Renal cortex interstitium (tissue), 11 donors: Measurements from ENCODE around the gene CFAP100. TPM values are rescaled to one million over a fixed set of nuclear protein-coding genes. Genes with fewer than 3 reads are reported as not detected.

Experiments used
- DNase-seq, 11 donors: peaks; one replicate each; pipeline ENCODE4 v3.0.0-alpha.2; 2013; ENCODE audit warnings: low read depth in 9 of 11, low spot score in 4 of 11; ENCODE audit errors: extremely low read depth in 1 of 11
- polyA plus RNA-seq, 3 donors: library from polyadenylated mRNA; unstranded; fragments of 120-200 nt; gene quantifications; one replicate each; pipeline ENCODE4 v1.2.1, GENCODE V29; 2013; ENCODE audit not compliant: insufficient read length in 3 of 3

Gene CFAP100
- polyA plus RNA-seq, 3 donors: 0.84 to 3.3 (median 1.1) TPM

- no peak for DNase-seq
These were observed 53.6 kb downstream of the CFAP100 start for GRCh38 chr3:126448136-126448892.

DNA sequence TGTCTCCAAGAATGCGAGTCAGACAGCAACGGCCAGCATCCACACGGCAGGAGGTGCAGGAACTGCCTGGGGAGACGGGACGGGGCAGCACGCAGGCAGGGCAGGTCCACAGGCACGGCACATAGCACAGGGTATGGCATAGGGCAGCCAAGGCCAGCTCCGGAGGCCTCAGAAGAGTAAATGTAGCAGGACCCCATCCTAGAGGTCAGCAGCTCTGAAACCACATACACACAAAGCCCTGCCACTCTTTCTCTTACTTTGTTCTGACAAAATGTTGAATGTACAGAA is 54.1 kb downstream of the CFAP100 start:
- no peak for DNase-seq

- DNase-seq: no peak
These were observed 54.9 kb downstream of the CFAP100 start for GRCh38 chr3:126449621-126450051.

DNA sequence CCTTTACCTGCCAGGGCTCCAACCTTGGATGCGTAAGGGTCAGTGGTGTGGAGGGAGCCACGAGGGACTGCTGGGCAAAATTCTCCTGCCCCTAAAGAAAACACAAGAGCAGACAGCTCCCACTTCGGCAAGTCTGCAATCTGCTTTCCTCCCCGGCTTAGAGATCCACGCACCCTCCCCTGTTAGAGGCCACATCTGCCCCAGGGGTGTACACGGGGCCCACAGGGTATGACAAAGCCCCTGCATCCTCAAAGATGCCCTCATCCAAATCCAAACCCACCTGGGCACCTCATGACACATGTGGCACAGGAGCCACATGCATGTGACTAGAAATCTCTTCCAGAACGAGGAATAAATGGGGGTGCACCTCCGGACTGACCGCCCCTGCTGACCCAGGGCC is 55.5 kb downstream of the CFAP100 start:
- DNase-seq: no peak

GRCh38 chr3:126450744-126451143 is 56.0 kb downstream of the CFAP100 start:
- DNase-seq: no peak

DNA sequence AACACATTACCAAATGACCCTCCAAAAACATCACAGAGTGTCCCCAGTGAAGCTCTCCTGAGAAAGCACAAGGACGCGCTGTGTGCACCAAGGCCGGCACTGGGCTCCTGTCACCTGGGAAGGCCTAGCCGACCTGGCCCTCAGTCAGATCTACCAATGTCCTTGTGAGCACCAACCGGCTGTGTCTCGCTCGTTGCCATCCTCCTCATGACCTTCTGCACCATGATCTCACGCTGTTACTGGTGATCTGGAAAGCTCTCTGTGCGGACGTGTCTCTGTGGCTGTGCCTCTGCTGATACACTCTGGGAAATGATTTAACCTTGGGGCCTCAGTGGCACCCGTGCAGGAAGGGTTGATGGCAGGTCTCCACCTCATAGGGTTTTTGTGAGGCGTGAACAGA is 56.8 kb downstream of the CFAP100 start:
- no peak for DNase-seq

DNA sequence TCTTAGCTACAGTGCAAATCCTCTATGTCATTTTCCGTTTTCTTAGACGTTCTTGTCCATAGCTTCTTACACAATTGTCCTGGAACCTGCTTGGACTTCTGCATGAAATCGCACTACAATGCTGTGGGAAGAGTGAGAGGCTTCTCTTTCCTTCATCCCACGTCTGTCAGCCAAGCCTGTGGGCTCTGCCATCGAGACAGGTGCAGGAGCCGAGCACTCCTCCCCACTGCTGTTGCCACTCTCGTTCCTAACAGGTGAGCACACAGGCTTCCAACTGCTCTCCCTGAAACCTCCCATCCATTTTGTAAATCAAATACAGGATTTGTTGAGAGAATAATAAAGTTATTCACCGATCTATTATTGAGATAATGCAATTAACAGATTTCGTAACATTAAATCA is 57.5 kb downstream of the CFAP100 start:
- DNase-seq: no peak

- DNase-seq: no peak
These were observed 59.3 kb downstream of the CFAP100 start for GRCh38 chr3:126454025-126454424.

GRCh38 chr3:126454437-126455198 is 59.9 kb downstream of the CFAP100 start:
- DNase-seq: no peak

DNA sequence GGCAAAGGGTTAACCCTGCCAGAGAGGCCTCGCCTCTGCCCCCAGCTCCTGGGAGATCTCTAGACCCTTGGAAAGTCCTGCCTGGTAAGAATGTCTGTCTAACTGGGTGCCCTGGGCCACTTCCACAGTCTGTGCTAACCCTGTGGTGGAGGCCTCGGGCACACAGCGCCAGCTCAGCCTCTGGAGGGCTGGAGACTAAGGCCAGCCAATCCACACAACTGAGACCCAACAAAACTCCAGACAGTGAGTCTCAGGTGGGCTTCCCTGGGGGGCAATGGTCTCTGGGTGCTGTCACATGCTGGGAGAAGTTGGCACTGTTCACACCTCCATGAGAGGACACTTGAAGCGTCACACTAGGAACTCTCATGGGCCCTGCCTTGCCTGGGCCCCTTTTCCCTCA is 61.5 kb downstream of the CFAP100 start:
- DNase-seq: no peak

DNA sequence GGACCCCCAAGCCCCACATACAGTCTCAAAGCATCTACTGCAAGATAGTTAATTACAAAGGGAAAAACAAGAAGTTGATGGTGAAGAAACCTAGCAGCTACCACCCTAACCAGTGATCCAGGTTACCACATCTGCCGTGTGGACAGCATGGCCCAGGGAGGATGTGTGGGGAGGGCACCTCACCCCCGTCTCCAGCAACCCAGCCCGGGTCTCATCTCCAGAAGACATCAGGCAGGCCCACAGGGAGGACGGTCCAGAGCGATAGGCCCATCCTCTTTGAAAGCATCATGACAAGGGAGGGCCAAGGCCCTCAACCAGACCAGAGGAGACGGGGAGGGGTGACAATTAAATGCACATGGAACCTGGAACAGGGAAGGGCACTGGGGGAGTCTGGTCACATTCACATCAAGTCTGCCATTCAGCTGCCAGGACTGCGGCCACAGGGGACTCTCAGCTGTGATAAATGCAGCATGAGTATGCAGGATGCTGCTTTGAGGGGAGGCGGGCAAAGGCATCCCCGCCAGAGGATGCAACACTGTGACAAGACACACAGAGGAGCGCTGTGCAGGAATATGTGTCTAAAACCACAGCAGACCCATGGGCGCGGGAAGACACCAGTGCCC is 62.2 kb downstream of the CFAP100 start:
- DNase-seq: no peak

DNA sequence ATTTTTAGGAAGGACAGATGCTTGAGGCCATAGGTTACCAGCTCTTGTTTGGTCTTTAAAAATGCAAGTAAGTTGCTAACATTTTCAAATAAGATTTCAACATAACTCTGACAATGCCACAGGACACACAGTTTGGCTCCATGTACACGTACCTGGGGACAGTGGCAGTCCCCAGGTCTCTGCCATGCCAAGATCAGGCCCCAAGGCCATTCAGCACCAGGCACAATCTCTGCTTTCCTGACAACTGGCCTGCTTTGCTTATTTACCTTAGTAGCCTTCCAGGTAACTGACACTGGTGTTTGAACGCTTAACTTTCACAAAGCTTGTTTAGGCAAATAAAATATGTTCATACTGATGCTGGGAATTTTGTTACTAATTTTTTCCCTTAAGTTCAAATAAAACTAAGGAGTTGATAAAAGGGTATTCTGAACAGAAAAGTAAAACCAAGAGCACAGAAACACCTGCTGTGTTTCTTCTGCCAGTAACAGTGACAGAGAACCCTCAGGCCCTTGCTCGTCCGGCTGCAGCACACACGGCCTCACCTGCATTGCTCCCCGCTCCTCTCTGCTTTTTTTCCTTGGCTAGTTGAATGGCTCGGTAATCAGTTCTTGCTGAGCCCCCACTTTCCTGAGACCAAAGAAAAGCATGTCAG is 64.5 kb downstream of the CFAP100 start:
- DNase-seq: no peak

DNA sequence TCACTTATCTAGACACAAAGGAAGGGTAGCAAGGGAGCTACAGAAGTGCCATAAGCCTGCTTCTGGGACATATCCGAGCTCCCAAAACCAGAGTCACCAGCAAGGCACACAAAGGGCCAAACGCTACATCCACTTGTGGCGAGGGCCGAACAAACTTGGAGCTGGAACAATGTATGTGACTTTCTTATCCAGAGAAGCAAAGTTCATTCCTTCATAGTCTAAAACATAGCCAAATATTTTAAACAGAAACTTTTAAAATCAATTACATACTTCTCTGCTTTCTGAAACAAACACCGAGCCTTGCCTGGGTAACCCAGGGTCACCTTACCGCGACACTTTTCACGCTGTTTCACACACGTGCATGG is 65.0 kb downstream of the CFAP100 start:
- DNase-seq: no peak

DNA sequence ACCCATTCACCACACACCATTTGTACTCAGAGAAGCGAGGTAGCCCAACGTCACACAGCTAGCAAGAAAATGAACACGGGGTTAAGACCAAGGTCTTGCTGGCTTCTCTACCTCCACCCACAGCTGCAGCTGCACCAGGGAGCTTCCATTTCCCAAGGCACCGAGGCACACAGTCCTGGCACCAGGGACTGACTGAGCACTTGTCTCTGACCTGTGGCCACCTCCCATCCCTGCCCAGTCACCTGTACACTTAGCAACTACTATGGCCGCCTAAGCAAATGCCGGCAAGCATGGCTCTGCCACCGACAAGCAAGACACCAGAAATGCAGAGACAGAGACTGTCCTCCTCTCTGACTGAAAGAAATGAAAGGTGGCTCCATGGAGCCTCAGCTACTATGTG is 65.7 kb downstream of the CFAP100 start:
- no peak for DNase-seq

DNA sequence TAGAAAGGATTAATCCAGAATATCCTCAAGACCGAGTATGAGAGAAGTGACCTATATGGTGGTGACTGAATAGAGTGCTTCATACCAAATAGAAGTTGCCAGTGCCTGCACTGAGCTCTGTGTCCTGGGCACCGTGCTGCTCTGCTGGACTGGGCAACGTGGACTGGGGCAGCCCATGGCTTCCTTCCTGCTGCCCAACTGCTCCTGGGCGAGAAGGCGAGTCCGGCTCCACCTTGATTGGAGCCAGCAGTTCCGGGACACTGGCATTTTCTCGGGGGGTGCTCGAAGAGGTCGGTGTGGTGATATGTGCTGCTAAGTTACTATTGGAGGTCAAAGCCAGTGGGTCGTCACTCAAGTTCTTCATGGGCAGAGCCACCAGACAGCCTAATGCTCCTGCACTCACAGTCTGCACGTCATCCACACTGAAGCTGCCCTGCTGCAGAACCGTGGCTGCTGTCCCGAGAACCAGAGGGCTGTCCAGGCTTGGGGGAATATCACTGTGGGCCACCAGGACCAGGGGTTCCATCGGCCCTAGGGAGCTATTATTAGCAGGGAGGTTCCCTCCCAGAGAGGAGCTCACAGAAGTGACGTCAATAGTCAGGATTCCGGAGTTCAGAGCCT is 66.9 kb downstream of the CFAP100 start:
- DNase-seq: no peak

DNA sequence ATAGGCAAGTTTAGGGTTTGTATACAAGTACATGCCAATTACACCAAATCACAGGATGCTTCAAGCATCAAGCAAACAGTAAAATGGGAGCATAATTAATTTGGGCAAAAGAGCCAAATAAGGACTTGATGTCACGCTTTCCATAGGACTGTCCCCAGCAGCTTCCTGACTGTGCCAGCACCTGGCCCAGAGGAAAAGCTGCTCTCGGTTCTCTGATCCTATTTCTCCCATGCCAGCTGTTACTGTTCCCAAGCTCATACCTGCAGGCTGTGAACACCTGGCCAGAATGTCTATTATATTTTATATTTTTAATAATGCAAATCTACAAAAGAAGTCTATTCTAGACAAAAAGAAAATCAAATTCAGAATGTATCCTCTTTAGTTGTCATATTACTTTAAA is 68.8 kb downstream of the CFAP100 start:
- no peak for DNase-seq

DNA sequence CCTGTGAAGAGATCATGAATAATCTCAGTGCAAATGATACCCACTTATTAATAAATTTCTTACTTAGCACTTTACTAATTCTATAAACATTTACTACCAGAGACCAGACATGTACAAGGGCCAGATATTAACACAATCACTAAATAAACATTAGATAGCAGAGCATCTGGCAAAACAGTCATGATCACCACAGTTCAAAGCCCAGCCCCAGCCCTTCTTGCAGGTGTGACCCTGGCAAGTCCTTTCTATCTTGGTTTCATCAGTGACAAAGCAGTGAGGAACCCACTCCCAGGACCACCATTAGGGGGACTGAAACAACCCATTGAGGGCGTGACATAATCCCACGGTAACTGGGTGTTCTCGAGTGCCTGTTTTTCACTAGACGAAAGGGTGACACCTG is 69.4 kb downstream of the CFAP100 start:
- no peak for DNase-seq

DNA sequence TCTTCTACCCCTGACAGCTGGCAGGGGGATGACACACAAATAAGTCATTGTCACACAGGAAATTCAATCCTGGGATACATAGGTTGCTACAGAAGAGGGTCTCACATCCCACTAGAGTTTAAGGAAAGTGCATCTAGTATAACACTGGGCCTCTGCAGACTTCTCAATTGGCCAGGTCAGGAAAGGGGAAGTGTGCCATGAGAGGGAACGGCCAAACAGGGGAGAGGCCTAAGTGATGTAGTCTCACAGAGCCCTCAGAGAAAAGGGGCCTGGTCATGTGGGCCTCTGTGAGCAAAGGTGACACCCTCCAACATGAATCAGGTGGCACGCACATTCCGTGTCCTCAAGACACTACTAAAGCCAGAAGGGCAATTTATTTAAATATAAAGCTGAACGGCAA is 69.8 kb downstream of the CFAP100 start:
- DNase-seq: no peak

DNA sequence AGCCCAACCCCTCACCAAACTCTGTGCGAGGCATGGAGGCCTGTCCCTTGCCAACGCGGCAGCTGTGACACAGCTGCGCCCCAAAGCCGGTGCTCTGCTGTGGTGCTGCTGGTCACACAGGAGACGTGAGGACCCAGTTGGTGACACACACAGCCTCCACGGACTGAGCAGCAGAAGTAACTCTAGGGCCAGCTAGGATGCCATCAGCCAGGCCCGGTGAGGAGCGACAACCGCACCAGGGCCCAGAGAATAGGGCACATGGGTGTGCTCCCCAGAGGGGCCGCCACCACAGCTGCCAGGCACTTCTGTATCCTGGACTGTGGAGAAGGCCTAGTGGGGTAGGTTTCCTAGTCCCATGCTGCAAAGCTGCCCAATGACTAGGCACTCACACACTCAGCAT is 70.3 kb downstream of the CFAP100 start:
- DNase-seq: no peak
